MM.1S (cell line): ENCODE data around the gene CCR5AS.
"Not testable (repeated sequence)": the region's sequence is repeated elsewhere in the genome, so short reads cannot be mapped to it uniquely, and the experiment has no call there.

Experiments used
- DNase-seq: peaks from one replicate; pipeline ENCODE4 v3.0.0-alpha.2; 2015
- H2AFZ ChIP-seq: fragments of 300-600 bp; sonication (generic); 2 replicates; pipeline ENCODE4 v1.6.0; 2016; ENCODE audit warnings: antibody characterized with exemption, low read length
- H3F3A ChIP-seq: fragments of 300-600 bp; sonication (generic); 2 replicates; pipeline ENCODE4 v1.6.1; 2016; ENCODE audit warnings: mild to moderate bottlenecking, antibody characterized with exemption, low read length, moderate library complexity, mixed read lengths; ENCODE audit not compliant: insufficient read depth
- H3K27ac ChIP-seq: fragments of 300-600 bp; sonication (generic); 2 replicates; pipeline ENCODE4 v1.5.1; 2016; ENCODE audit warnings: mild to moderate bottlenecking, low read length
- H3K27me3 ChIP-seq: fragments of 300-600 bp; sonication (generic); replicated peaks from 2 replicates; pipeline ENCODE4 v1.6.0; 2016; ENCODE audit warnings: low read length; ENCODE audit not compliant: insufficient read depth
- H3K36me3 ChIP-seq: fragments of 300-600 bp; sonication (generic); replicated peaks from 2 replicates; pipeline ENCODE4 v1.6.1; 2016; ENCODE audit warnings: mild to moderate bottlenecking, low read length, mixed read lengths; ENCODE audit not compliant: insufficient read depth
- H3K4me1 ChIP-seq: fragments of 300-600 bp; sonication (generic); 2 replicates; pipeline ENCODE4 v1.6.1; 2016; ENCODE audit warnings: low read length, mixed read lengths
- H3K4me2 ChIP-seq: fragments of 300-600 bp; sonication (generic); 2 replicates; pipeline ENCODE4 v1.6.0; 2016; ENCODE audit warnings: low read depth, low read length
- H3K4me3 ChIP-seq: fragments of 300-600 bp; sonication (generic); 2 replicates; pipeline ENCODE4 v1.5.1; 2016; ENCODE audit warnings: low read length, mixed read lengths
- H3K79me2 ChIP-seq: fragments of 300-600 bp; sonication (generic); 2 replicates; pipeline ENCODE4 v1.6.1; 2016; ENCODE audit warnings: mixed run types, low read length, mixed read lengths
- H3K9ac ChIP-seq: fragments of 300-600 bp; sonication (generic); 2 replicates; pipeline ENCODE4 v1.6.1; 2016; ENCODE audit warnings: low read length, mixed read lengths
- H3K9me2 ChIP-seq: fragments of 300-600 bp; sonication (generic); replicated peaks from 2 replicates; pipeline ENCODE4 v1.6.1; 2016; ENCODE audit warnings: mild to moderate bottlenecking, low read length, mixed read lengths; ENCODE audit not compliant: insufficient read depth
- H3K9me3 ChIP-seq: fragments of 300-600 bp; sonication (generic); replicated peaks from 2 replicates; pipeline ENCODE4 v1.6.1; 2016; ENCODE audit warnings: mild to moderate bottlenecking, low read length, mixed read lengths; ENCODE audit not compliant: insufficient read depth
- H4K20me1 ChIP-seq: fragments of 300-600 bp; sonication (generic); 2 replicates; pipeline ENCODE4 v1.6.1; 2016; ENCODE audit warnings: mild to moderate bottlenecking, low read length, moderate library complexity, mixed read lengths; ENCODE audit not compliant: insufficient read depth
- EZH2 ChIP-seq: fragments of 300-600 bp; sonication (generic); optimal IDR thresholded peaks from 2 replicates; pipeline ENCODE3; 2017; ENCODE audit warnings: low read depth, mild to moderate bottlenecking, antibody characterized with exemption, low read length, mixed read lengths
- EZH2phosphoT487 ChIP-seq: fragments of 300-600 bp; sonication (generic); IDR thresholded peaks from 2 replicates; pipeline ENCODE4 v1.6.1; 2018; ENCODE audit warnings: antibody characterized with exemption, low read length
- TF ChIP-seq, protein P1 (sequence below): fragments of 300-600 bp; sonication (generic); IDR thresholded peaks from 2 replicates; pipeline ENCODE4 v1.5.1; 2016; ENCODE audit warnings: antibody characterized with exemption, low read length, mixed read lengths

CCR5AS gene

DNA sequence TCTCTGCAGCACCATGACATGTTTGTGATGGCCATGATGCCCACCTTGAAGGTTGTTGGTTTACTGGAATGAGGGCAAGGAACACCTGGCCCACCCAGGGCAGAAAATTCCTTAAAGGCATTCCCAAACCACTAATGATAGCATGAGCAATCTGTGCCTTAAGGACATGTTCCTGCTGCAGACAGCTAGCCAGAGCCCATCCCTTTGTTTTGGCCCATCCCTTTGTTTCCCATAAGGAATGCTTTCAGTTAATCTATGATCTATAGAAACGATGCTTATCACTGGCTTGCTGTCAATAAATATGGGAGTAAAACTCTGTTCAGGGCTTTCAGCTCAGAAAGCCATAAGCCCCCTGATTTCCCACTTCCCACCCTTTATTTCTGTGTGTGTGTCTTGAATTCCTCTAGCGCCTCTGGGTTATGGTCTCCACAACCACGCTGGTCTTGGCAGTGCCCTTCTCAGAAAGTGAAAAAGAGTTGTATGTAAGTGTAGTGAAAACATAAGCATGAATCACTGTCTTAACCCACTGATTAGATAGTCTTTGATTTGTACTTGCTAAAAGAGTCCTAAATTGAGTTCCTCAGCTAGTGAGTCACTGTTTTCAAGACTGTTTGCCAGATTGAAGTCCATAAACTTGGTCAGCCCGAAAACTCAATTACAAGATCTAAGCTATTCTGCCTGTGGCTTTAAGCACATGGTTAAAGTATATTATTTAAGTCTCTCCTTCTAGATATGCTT, 72.0 kb downstream of the CCR5AS start:
- Histone ChIP-seq H4K20me1 (no peaks in the 10 kb centered on the region), H3K27me3 (no peaks in the 10 kb centered on the region), H3K4me2 (peak overlapping the region; percentile 28; the same call in 1 of the 2 replicates), H3K9ac (no peak overlapping the region), H3K79me2 (no peaks in the 10 kb centered on the region), H3K9me2 (no peaks in the 10 kb centered on the region), H3K4me1 (peaks cover 12% of the 10 kb centered on the region), H3K4me3 (no peak overlapping the region), H3K9me3 (peaks cover 6% of the 10 kb centered on the region; the same call in 1 of the 2 replicates), H3K36me3 (no peaks in the 10 kb centered on the region), H3F3A (0 out of 2 replicates have a peak, but pooled peaks cover 3% of the 10 kb centered on the region), H2AFZ (no peak overlapping the region), H3K27ac (peak overlapping the region; percentile 28; the same call in 1 of the 2 replicates)
- TF ChIP-seq EZH2phosphoT487 (no peak), EZH2 (no peak)
- TF ChIP-seq, protein P1, sequence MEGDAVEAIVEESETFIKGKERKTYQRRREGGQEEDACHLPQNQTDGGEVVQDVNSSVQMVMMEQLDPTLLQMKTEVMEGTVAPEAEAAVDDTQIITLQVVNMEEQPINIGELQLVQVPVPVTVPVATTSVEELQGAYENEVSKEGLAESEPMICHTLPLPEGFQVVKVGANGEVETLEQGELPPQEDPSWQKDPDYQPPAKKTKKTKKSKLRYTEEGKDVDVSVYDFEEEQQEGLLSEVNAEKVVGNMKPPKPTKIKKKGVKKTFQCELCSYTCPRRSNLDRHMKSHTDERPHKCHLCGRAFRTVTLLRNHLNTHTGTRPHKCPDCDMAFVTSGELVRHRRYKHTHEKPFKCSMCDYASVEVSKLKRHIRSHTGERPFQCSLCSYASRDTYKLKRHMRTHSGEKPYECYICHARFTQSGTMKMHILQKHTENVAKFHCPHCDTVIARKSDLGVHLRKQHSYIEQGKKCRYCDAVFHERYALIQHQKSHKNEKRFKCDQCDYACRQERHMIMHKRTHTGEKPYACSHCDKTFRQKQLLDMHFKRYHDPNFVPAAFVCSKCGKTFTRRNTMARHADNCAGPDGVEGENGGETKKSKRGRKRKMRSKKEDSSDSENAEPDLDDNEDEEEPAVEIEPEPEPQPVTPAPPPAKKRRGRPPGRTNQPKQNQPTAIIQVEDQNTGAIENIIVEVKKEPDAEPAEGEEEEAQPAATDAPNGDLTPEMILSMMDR, result no peak
- DNase-seq, result peak; percentile 45

DNA sequence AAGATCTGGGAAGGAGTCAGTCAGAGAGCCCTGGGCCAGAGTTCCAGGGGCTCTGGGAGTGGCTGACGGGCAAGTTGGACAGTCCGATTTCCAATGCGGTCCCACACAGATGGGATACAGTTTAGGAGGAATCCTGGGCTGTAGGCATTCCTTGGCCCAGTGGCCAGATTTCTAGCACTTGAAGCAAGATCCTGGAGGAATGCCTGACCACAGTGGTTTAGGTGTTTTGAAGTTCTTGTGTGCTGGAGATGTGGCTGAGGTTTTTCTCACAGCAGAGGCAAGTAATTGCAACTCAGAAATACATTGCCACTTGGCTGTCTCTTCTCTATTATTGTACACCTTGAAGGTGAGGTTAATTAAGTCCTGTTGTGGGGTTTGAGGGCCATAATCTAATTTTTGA, 76.2 kb downstream of the CCR5AS start:
- not testable (repeated sequence) for H3K9me3 ChIP-seq, H3K36me3 ChIP-seq, H3K4me3 ChIP-seq

DNA sequence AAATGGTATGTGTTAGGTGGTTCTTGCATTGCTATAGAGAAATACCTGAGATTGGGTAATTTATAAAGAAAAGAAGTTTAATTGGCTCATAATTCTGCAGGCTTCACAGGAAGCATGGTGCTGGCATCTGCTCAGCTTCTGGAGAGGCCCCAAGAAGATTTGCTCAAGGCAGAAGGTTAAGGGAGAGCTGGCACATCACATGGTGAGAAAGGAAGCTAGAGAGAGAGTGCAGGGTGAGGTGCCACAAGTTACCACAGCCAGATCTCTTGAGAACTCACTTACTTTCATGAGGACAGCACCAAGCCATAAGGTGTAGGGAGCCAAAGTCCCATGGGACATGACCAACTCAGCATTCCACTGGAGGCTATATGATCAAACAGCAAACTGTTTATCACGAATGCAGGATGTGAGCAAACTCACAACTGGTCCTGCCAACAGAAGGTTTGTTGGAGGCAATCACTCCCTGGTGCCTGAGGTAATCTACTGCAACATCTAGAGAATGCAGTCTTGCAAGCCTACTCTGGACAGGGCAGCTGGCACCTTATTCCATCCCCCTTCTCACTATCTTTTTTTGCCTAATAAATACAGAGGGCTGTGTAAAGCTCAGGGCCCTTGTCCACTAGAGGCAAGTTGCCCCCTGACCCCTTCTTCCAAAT, 81.1 kb downstream of the CCR5AS start:
- Histone ChIP-seq H3K36me3 (no peaks in the 10 kb centered on the region), H3K9me3 (no peaks in the 10 kb centered on the region), H3K9ac (no peak overlapping the region), H3F3A (peaks cover 12% of the 10 kb centered on the region), H3K27ac (no peak overlapping the region), H3K4me2 (no peak overlapping the region), H2AFZ (no peak overlapping the region), H3K4me3 (no peak overlapping the region), H3K79me2 (no peaks in the 10 kb centered on the region), H3K9me2 (no peaks in the 10 kb centered on the region), H4K20me1 (no peaks in the 10 kb centered on the region), H3K4me1 (peaks cover 43% of the 10 kb centered on the region), H3K27me3 (no peaks in the 10 kb centered on the region)
- no peak for TF ChIP-seq EZH2
- TF ChIP-seq, protein P1, result no peak
- no peak for TF ChIP-seq EZH2phosphoT487
- DNase-seq, result no peak

More for the DNA sequence above, 76.2 kb downstream of the CCR5AS start:
- not testable (repeated sequence) for DNase-seq, H3F3A ChIP-seq, H3K79me2 ChIP-seq, H3K9me2 ChIP-seq, H3K27me3 ChIP-seq, H2AFZ ChIP-seq, H3K4me2 ChIP-seq, H3K27ac ChIP-seq, H4K20me1 ChIP-seq, H3K9ac ChIP-seq
- H3K4me1 ChIP-seq, result peaks cover 12% of the 10 kb centered on the region

DNA sequence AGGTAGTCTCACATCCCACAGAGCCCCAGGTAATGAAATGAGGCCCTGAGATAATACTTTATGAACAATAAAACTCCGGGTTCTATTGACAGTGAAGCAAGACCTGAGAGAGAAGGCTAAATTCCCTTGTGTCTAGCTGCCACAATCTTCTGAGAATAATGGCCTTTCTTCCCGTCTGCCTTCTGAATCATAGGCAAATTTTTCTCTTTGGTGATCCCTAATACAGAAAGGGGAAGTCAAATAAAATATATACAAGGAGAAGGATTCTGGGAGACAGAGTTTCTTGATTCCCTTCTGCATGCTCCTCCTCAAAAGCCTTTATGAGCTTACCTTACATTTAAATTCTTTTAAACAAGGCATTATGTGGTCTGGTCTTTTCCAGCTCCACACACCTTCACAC, 82.8 kb downstream of the CCR5AS start:
- Histone ChIP-seq H3K4me1 (peaks cover 49% of the 10 kb centered on the region), H3K4me2 (no peak overlapping the region), H3K9ac (no peak overlapping the region), H3K27me3 (no peaks in the 10 kb centered on the region), H3K79me2 (no peaks in the 10 kb centered on the region), H3K27ac (no peak overlapping the region), H3K9me2 (no peaks in the 10 kb centered on the region), H3K36me3 (no peaks in the 10 kb centered on the region), H3K9me3 (no peaks in the 10 kb centered on the region), H3F3A (peaks cover 12% of the 10 kb centered on the region), H2AFZ (no peak overlapping the region), H3K4me3 (no peak overlapping the region), H4K20me1 (no peaks in the 10 kb centered on the region)
- no peak for TF ChIP-seq EZH2
- TF ChIP-seq EZH2phosphoT487, result no peak
- TF ChIP-seq, protein P1, result no peak
- DNase-seq, result no peak
